Glomerular endothelial cell (primary cell): Measurements from ENCODE around the gene ANO10. TPM values are rescaled to one million over a fixed set of nuclear protein-coding genes. Genes with fewer than 3 reads are reported as not detected.
"Not testable (repeated sequence)": the region's sequence is repeated elsewhere in the genome, so short reads cannot be mapped to it uniquely, and the experiment has no call there.

Experiments used
- DNase-seq: peaks from one replicate; pipeline ENCODE4 v3.0.0-alpha.2; 2011; ENCODE audit warnings: low read depth, low spot score; ENCODE audit errors: extremely low read depth
- total RNA-seq: library from RNA; depleted of rRNA; stranded (reverse); fragments of >200 nt; gene quantifications from 2 replicates; pipeline ENCODE4 v1.2.3, GENCODE V29; 2015

The ANO10 gene
- total RNA-seq, 1 donor from 2014 or later = 53.0 TPM

DNA sequence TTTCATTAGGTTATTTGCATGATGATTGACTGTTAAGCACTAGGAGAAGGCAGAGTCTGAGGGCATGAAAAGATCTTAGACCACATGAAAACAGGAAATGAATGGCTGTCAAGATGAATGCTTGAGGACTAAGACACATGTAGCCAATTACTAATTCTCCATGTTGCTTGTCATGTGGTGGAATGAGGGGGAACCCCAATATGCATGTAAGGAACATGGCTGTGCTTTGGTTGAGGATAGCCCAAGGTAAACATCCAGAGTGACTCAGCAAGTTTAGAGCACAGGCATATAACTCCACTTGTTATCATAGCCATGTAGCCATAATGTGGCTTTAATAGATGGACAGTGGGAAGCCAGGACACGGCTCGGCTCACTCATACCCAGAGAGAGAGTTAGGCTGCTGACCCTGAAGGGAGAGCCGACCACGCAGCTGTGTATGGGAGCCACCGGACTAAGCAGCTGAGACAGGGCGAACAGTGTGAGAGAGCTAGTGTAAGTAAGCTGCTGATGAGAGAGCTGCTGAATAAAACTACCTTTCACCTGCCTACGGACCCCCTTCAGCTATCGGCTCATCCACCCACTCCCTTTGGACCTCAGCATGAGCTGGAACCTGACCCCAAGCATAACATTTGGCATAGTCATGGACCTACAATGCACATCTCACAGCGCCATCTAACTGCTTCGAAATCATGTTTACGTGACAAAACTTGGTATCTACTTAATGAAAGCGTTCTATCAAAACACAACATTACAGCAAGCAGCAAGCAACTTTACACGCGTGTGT is 37.6 kb downstream of the ANO10 start:
- DNase-seq = no peak

DNA sequence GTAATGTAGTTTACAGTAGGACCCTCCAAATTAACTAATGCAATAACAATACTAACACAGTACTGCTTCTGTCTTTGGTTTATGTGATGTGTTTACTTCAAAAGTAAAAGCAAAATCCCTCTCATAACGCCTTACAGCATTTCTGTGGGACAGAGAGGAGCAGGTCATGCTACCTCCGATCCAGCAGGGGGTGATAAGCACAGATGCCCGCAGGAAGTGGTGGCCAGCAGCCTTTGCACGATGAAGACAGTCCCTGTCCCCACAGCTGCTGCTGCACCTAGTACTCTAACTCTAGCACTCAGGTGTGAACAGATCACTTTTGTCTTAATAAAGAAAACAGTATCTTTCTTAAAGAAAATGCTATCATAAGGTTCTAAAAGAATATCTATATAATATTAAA is 38.3 kb downstream of the ANO10 start:
- no peak for DNase-seq

DNA sequence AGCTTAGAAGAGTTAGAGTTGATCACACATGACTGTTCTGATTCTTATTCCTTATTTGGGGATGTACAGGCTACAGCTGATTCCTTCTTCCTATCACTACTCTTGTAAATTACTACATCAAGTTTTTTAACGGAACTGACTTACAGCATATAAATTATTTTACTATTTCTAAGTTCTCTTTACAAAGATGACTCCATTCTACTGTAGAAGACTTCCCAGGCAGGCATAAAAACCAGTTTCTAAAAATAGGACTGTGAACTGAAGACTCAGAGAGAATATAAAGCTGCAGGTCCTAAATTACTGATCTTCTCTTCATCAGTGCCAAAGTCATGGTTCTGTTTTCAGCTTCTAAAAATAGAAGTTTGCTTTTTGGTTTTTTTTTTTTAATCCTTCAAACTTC is 38.9 kb downstream of the ANO10 start:
- no peak for DNase-seq

GRCh38 chr3:43581343-43581742 is 40.5 kb downstream of the ANO10 start:
- no peak for DNase-seq

- no peak for DNase-seq
Observed at GRCh38 chr3:43580181-43580580, 41.6 kb downstream of the ANO10 start.

DNA sequence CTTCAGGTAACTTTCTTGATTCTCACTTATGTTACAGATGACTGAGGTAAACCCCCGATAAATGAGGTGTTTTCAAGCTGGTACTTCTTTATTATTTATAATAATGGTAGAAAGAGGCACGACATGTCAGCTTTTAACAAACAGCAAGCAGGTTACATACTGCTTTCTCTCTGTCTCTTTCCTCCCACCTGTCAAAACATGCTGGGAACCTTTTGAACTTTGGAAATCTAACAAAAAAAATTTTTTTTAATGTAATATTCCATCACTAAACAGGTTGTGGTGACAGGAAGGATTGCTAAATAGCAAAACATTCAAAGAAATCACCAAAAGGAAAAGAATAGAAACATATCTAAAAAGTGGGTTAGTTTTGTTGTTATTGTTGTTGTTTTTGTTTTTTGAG is 48.2 kb downstream of the ANO10 start:
- DNase-seq = no peak

GRCh38 chr3:43565661-43566341 is 56.0 kb downstream of the ANO10 start:
- DNase-seq = not testable (repeated sequence)

DNA sequence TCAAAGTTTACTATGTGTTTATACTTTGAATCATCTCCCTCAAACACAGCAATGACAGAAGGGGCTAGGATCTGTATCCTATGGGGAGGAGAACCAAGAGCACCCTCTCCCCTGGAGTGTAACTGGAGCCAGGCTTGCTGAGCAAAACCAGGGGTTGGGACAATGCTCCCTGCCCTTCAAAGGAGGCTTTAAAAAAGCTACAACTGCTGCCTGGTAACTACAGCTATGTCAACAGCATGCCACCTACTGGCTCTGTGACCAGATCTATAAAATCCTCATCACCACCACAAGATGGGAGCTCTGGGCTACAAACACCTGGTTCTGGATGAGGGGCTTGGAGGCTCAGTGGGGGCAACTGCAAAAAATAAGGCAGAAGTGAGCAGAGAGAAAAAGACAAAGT is 61.9 kb downstream of the ANO10 start:
- DNase-seq = no peak

DNA sequence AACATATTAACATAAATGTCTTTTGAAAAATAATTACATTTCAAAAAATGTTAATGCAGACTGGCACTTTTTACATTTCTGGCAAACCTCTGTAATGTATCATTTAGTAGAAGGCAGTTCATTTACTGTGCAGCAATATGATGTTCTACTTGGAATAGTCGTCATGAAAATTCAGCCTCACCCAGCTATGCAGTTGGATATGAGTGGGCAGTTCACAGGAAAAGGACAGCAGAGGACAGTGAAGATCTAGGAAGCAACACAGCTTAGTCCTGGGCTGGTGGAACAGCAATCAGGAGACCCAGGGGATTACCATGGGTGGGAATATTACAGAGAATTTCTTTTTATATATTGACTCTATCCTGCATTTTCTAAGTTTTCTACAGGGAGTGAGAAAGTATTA is 63.6 kb downstream of the ANO10 start:
- no peak for DNase-seq

DNA sequence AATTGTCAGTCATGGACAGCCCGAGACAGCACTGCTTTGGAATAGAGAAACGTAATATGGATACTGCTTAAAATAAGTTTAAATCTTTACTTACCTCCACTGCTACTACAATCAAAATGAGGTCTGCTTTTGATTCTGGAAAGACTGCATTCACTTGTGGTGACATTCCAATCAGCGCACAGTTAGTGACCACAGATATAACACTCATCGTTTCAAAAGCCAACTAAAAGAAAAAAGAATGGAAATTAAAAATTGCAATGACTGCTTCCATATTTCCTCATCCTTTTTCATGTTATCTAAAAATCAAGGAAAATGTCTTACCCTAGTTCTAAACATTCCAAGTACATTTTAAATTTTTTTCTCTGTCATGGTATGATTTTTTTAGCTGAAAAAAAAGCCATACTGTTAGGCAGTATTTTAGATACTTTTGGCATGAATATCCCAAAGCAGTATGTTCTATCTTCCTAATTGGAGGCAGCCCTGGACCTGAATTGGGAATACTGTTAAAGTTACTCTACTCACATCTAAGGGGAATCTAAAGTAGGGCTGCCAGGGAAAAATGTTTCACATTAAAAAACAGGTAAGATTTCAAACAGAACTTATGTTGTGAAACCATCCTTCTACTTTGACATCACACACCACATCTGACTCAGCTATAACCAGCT is 72.1 kb downstream of the ANO10 start:
- DNase-seq = no peak

DNA sequence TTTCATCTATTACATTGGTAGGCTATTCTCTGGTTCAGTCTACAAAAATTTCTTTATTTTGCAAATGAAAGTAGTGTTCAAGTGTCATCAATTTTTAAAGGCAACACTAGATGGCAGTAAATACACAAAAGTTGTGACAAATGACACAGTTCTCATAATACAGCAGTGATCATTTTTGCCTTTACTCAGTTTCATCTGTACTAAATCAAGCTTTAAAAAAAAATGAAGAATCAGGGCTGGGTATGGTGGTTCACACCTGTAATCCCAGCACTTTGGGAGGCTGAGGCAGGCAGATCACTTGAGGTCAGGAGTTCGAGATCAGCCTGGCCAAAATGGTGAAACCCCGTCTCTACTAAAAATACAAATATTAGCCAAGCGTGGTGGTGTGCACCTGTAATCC is 77.5 kb downstream of the ANO10 start:
- DNase-seq = not testable (repeated sequence)

- no peak for DNase-seq
Observed at GRCh38 chr3:43542328-43543043, 79.3 kb downstream of the ANO10 start.

GRCh38 chr3:43540624-43541023 is 81.2 kb downstream of the ANO10 start:
- no peak for DNase-seq

- no peak for DNase-seq
Observed at GRCh38 chr3:43539321-43539720, 82.5 kb downstream of the ANO10 start.

- no peak for DNase-seq
Observed at GRCh38 chr3:43537225-43537624, 84.6 kb downstream of the ANO10 start.

- DNase-seq = no peak
Observed at GRCh38 chr3:43534675-43535074, 87.1 kb downstream of the ANO10 start.

DNA sequence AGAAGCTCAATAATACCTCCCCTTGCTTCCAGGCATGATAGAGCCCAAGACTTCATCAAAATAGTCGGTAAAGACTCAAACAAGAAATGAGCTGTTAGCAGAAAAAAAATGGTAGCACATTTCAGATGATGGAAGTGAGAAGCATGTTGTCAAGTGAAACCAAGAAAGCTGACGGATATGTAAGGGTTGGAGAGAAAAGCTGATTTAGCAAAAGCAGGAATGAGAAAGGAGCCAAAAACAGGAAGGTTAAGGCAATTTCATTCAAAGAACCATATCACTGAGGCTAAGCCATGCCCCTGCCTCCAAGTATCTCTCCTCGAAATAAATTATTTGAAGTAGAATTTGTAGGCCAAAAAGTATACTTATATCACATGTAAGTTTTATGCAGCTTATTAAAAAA is 88.8 kb downstream of the ANO10 start:
- no peak for DNase-seq

- DNase-seq = no peak
Observed at GRCh38 chr3:43531835-43532234, 90.0 kb downstream of the ANO10 start.

- no peak for DNase-seq
Observed at GRCh38 chr3:43528498-43529099, 93.2 kb downstream of the ANO10 start.

GRCh38 chr3:43526956-43527355 is 94.9 kb downstream of the ANO10 start:
- no peak for DNase-seq
